Neural cell (in vitro differentiated cells): ENCODE results near the gene SLC9A7. TPM values are rescaled to one million over a fixed set of nuclear protein-coding genes. Genes with fewer than 3 reads are reported as not detected.

Experiments
- H2AFZ ChIP-seq: fragments of 200-600, 300-800 bp; sonication (generic), shearing (Covaris generic); 2 replicates; pipeline ENCODE4 v1.6.0; 2014; ENCODE audit warnings: low read depth, mild to moderate bottlenecking, antibody characterized with exemption, low read length, moderate library complexity
- H3F3A ChIP-seq: fragments of 200-600 bp; shearing (Covaris generic); 2 replicates; pipeline ENCODE4 v1.6.1; 2016; ENCODE audit warnings: mild to moderate bottlenecking, moderate library complexity, mixed read lengths, antibody characterized with exemption, low read length; ENCODE audit not compliant: insufficient read depth, poor library complexity, severe bottlenecking
- H3K27ac ChIP-seq: fragments of 200-600, 300-800 bp; sonication (generic), shearing (Covaris generic); 2 replicates; pipeline ENCODE4 v1.5.1; 2014; ENCODE audit warnings: mild to moderate bottlenecking, low read length, moderate library complexity
- H3K27me3 ChIP-seq: fragments of 300-800, 200-600 bp; sonication (generic), shearing (Covaris generic); 2 replicates; pipeline ENCODE4 v1.6.0; 2014; ENCODE audit warnings: mild to moderate bottlenecking, low read depth, low read length, moderate library complexity; ENCODE audit not compliant: insufficient read depth
- H3K36me3 ChIP-seq: fragments of 300-800, 200-600 bp; sonication (generic), shearing (Covaris generic); 2 replicates; pipeline ENCODE4 v1.5.1; 2014; ENCODE audit warnings: mild to moderate bottlenecking, antibody characterized with exemption, low read length, moderate library complexity; ENCODE audit not compliant: insufficient read depth
- H3K4me2 ChIP-seq: fragments of 300-800, 200-600 bp; sonication (generic), shearing (Covaris generic); 2 replicates; pipeline ENCODE4 v1.6.0; 2014; ENCODE audit warnings: mild to moderate bottlenecking, low read length
- H3K4me3 ChIP-seq: fragments of 300-800, 200-600 bp; sonication (generic), shearing (Covaris generic); 2 replicates; pipeline ENCODE4 v1.5.1; 2014; ENCODE audit warnings: mild to moderate bottlenecking, low read length, moderate library complexity
- H3K79me2 ChIP-seq: fragments of 200-600 bp; shearing (Covaris generic); replicated peaks from 2 replicates; pipeline ENCODE4 v1.6.0; 2014; ENCODE audit warnings: mild to moderate bottlenecking, low read length, moderate library complexity; ENCODE audit not compliant: insufficient read depth
- H3K9ac ChIP-seq: fragments of 300-800, 200-600 bp; sonication (generic), shearing (Covaris generic); 2 replicates; pipeline ENCODE4 v1.6.1; 2016; ENCODE audit warnings: mild to moderate bottlenecking, low read length, mixed read lengths
- H3K9me2 ChIP-seq: fragments of 200-600 bp; shearing (Covaris generic); 2 replicates; pipeline ENCODE4 v1.6.1; 2016; ENCODE audit warnings: mild to moderate bottlenecking, low read length, mixed read lengths; ENCODE audit not compliant: insufficient read depth
- H3K9me3 ChIP-seq: fragments of 200-600, 300-800 bp; sonication (generic), shearing (Covaris generic); 2 replicates; pipeline ENCODE4 v1.6.1; 2016; ENCODE audit warnings: mild to moderate bottlenecking, mixed run types, low read length, moderate library complexity, mixed read lengths
- H4K20me1 ChIP-seq: fragments of 200-600 bp; shearing (Covaris generic); 2 replicates; pipeline ENCODE4 v1.6.1; 2016; ENCODE audit warnings: mild to moderate bottlenecking, mixed run types; ENCODE audit not compliant: insufficient read depth
- CTCF ChIP-seq: fragments of 450-650 bp; IDR thresholded peaks from 2 replicates; pipeline ENCODE4 v1.5.1; 2014; ENCODE audit warnings: antibody characterized with exemption, mild to moderate bottlenecking, moderate library complexity; ENCODE audit not compliant: poor library complexity, severe bottlenecking
- EP300 ChIP-seq: fragments of 450-650 bp; conservative IDR thresholded peaks from 2 replicates; pipeline ENCODE4 v1.6.1; 2014; ENCODE audit warnings: antibody characterized with exemption, mild to moderate bottlenecking, moderate library complexity; ENCODE audit not compliant: poor library complexity, severe bottlenecking
- EZH2 ChIP-seq: fragments of 200-600, 300-800 bp; shearing (Covaris generic), sonication (generic); IDR thresholded peaks from 2 replicates; pipeline ENCODE4 v1.6.1; 2014; ENCODE audit warnings: antibody characterized with exemption, low read length, borderline replicate concordance, mild to moderate bottlenecking; ENCODE audit not compliant: insufficient read depth, poor library complexity, severe bottlenecking
- MXI1 ChIP-seq: fragments of 450-650 bp; conservative IDR thresholded peaks from 2 replicates; pipeline ENCODE4 v1.6.1; 2014; ENCODE audit warnings: antibody characterized with exemption, mild to moderate bottlenecking; ENCODE audit not compliant: poor library complexity, severe bottlenecking
- POLR2AphosphoS5 ChIP-seq: IDR thresholded peaks from 2 replicates; pipeline ENCODE4 v1.6.1; 2012
- RAD21 ChIP-seq: fragments of 450-650 bp; conservative IDR thresholded peaks from 2 replicates; pipeline ENCODE4 v1.6.1; 2014; ENCODE audit warnings: antibody characterized with exemption, mild to moderate bottlenecking, moderate library complexity
- REST ChIP-seq: IDR thresholded peaks from 2 replicates; pipeline ENCODE4 v1.6.1; 2012; ENCODE audit warnings: borderline replicate concordance
- SMC3 ChIP-seq: fragments of 450-650 bp; conservative IDR thresholded peaks from 2 replicates; pipeline ENCODE4 v1.6.1; 2014; ENCODE audit warnings: antibody characterized with exemption, mild to moderate bottlenecking, moderate library complexity; ENCODE audit not compliant: poor library complexity
- TAF1 ChIP-seq: IDR thresholded peaks from 2 replicates; pipeline ENCODE4 v1.6.1; 2012; ENCODE audit warnings: low read depth
- polyA plus RNA-seq: library from polyadenylated mRNA; depleted of rRNA; stranded (reverse); fragments of >200 nt; gene quantifications from 2 replicates; pipeline ENCODE4 v1.2.3, GENCODE V29; 2014

The SLC9A7 gene
- polyA plus RNA-seq, 1 donor from 2014 or later: 12.1 TPM

GRCh38 chrX:46782034-46782433, 23.1 kb upstream of the SLC9A7 start:
- Histone ChIP-seq H4K20me1 (no peaks in the 10 kb centered on the region), H3K4me2 (no peak overlapping the region), H3K27ac (no peak overlapping the region), H2AFZ (no peak overlapping the region), H3K79me2 (no peaks in the 10 kb centered on the region), H3K27me3 (no peaks in the 10 kb centered on the region), H3F3A (no peaks in the 10 kb centered on the region), H3K9me3 (no peaks in the 10 kb centered on the region), H3K36me3 (no peaks in the 10 kb centered on the region), H3K9ac (no peak overlapping the region), H3K9me2 (no peaks in the 10 kb centered on the region), H3K4me3 (no peak overlapping the region)
- TF ChIP-seq POLR2AphosphoS5 (no peak), TAF1 (no peak), EP300 (no peak), CTCF (no peak), EZH2 (no peak), RAD21 (no peak), MXI1 (no peak), SMC3 (no peak), REST (no peak)

GRCh38 chrX:46777971-46778810, 19.3 kb upstream of the SLC9A7 start:
- Histone ChIP-seq H4K20me1 (no peaks in the 10 kb centered on the region), H3K36me3 (no peaks in the 10 kb centered on the region), H3K27me3 (no peaks in the 10 kb centered on the region), H3K9me2 (no peaks in the 10 kb centered on the region), H3K9me3 (no peaks in the 10 kb centered on the region), H3K4me3 (no peak overlapping the region), H3F3A (no peaks in the 10 kb centered on the region), H3K9ac (no peak overlapping the region), H2AFZ (no peak overlapping the region), H3K4me2 (no peak overlapping the region), H3K27ac (peak overlapping the region; percentile 20), H3K79me2 (no peaks in the 10 kb centered on the region)
- TF ChIP-seq POLR2AphosphoS5: no peak
- no peak for TF ChIP-seq EP300
- no peak for TF ChIP-seq EZH2
- no peak for TF ChIP-seq MXI1
- TF ChIP-seq SMC3: no peak
- no peak for TF ChIP-seq TAF1
- TF ChIP-seq REST: no peak
- TF ChIP-seq CTCF: no peak
- TF ChIP-seq RAD21: no peak
